ENCODE results near the gene TMEM167A.

DNA sequence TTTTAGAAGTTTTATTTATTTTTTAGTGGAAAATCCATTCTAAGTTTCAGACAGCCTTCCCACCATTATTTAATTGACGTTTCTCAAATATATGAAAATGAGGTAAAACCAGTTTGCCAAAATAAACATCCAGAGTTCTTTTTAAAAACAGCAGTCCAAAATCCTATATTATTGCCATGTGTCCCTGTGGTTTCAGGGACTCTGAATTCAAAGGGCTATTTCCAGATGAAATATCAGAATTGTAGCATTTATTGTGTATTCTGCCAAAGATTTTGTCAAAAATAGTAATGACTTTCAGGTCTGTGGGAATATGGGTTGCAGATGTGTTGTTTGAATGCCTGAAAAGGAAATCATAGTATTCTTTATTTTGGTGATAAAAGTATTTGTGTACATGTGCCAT lies 41.8 kb upstream of the TMEM167A start:
- TF ChIP-seq, protein P1, sequence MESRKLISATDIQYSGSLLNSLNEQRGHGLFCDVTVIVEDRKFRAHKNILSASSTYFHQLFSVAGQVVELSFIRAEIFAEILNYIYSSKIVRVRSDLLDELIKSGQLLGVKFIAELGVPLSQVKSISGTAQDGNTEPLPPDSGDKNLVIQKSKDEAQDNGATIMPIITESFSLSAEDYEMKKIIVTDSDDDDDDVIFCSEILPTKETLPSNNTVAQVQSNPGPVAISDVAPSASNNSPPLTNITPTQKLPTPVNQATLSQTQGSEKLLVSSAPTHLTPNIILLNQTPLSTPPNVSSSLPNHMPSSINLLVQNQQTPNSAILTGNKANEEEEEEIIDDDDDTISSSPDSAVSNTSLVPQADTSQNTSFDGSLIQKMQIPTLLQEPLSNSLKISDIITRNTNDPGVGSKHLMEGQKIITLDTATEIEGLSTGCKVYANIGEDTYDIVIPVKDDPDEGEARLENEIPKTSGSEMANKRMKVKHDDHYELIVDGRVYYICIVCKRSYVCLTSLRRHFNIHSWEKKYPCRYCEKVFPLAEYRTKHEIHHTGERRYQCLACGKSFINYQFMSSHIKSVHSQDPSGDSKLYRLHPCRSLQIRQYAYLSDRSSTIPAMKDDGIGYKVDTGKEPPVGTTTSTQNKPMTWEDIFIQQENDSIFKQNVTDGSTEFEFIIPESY (IDR thresholded peaks at IDR 0.05; ENCODE audit: extremely low read depth, insufficient replicate concordance, low read length) = no peak
- no peak for TF ChIP-seq TCF7L2 (IDR thresholded peaks at IDR 0.05; ENCODE audit: borderline replicate concordance, extremely low read depth, insufficient read depth, insufficient read length)
